HG03039 (cell line): Measurements from ENCODE around the gene HMCN1.
"Not testable (repeated sequence)": the region's sequence is repeated elsewhere in the genome, so short reads cannot be mapped to it uniquely, and the experiment has no call there.

Source experiments
- ATAC-seq: cut with Tn5 transposase; IDR thresholded peaks from one replicate; pipeline ENCODE4 v1.9.1; 2021; ENCODE audit warnings: mild to moderate bottlenecking, moderate library complexity; ENCODE audit not compliant: unreplicated experiment

Gene HMCN1

DNA sequence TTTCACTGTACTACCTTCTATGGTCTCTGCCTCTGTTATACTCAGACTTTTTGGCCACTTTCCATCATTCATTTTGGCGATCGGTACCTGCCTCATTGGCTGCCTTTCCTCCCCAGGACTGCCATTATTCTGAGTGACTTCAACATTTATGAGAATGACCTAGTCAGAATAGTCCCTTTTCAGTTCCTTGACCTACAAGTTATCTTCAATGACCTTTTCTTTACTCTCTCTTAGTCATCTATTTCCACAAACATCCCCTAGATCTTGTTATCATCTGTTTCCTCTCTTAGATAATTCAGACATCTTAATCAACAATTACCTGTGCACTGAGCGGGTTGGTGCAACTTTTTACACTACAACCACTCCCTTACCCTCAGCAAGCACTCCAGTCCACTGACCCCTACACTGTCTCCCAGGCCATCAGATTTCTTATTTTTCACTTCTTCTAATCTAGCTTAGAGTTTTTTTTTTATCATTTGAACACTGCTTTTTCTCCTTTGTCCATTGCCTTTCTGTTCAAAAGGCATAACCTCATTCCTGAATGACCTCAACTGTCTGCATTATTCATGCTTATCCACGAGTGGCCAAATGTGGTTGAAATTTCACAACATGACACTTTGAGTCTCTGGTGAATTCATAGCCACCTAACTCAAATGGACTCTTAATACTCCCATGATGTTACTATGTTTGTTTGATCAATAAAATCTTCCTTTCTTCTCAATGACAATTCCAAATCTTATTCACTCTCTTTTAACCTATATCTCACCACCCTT, 112.7 kb downstream of the HMCN1 start:
- ATAC-seq: no peak

DNA sequence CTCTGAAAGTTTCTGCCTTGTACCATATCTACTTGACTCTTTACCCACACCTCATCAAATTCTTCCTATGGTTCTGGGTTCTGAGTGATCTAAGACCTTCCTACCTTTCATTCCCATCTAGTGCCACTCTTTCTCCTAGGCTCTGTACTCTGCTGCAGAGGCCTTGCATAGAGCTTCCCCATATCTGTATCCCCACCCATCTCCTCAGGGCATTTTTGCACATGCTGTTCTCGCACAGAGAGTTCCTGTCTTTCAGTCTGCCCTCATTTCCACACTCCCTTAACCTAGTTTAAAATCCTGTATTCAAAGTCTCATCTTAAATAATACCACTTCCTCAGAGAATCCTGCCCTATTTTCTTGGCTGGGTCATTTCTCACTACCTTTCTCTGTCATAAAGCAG, 114.8 kb downstream of the HMCN1 start:
- no peak for ATAC-seq

DNA sequence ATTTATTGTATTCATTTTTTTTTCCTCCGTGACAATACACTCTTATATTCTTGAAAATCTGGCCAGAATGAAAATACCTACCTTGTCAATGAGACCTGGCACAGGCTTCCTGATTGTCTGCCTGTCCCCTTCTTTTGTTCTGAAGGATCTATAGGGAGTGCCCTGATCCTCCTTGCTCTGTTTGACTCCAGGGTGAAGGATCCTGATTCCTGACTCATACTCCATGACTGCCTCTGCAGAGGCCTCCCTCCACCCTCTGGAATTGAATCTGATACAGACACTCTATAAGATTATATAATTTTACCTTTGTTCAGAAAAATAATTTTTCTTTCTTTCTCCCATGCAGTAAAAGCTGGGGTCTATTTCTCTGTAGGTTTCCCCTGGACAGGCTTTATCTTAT, 116.2 kb downstream of the HMCN1 start:
- ATAC-seq: no peak

DNA sequence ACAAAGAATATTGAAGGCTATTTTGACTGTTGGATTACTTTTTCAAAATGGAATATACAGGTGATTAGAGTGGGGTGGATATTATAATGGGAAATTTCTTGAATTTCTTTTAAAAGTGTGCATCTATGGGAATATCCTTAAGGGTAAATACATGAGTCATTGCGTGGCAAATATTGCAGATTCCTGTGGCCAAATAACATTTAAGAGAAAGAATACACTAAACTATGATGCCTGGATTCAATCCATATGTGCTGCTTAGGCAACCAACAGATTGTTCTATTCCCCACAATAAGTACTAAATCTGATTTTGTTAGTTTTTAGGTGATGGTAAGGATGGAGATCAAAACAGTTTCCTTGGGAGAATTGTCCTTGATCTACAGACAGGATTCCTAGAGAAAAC, 119.5 kb downstream of the HMCN1 start:
- no peak for ATAC-seq

DNA sequence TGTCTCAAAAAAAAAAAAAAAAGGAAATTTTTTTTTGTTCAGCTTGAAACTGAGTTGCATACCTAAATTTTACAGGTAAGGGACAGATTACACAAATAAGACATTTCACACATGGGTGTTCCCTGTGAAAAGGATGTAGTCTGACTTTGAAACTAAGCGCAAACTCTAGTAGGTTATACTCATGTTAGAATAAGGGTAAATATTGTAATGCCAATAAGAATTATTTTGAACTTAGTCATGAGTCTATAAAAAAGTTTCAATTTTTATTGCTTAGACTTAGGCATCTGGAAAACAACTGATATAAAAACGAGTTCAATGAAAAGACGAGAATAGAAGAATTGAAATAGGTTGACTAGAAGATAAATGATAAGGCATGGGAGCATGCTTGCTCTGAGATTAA, 122.3 kb downstream of the HMCN1 start:
- no peak for ATAC-seq

DNA sequence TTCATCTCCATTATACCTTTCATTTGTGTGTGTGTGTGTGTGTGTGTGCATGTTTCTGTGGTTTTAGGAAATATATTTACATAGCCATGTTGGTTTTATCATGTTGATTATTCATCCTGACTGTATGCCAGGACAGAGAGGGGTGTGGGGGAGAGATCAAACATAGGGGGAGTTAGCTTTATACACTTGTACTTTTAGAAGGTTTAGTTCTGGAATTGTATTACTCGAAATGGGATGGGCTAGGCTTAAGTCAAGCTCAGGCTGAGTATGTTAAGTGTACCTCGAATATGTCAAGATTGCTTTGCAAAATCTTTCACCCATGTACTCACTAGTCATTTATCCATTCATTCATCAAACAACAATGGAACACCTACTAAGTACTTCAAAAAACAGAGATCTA, 123.3 kb downstream of the HMCN1 start:
- no peak for ATAC-seq

DNA sequence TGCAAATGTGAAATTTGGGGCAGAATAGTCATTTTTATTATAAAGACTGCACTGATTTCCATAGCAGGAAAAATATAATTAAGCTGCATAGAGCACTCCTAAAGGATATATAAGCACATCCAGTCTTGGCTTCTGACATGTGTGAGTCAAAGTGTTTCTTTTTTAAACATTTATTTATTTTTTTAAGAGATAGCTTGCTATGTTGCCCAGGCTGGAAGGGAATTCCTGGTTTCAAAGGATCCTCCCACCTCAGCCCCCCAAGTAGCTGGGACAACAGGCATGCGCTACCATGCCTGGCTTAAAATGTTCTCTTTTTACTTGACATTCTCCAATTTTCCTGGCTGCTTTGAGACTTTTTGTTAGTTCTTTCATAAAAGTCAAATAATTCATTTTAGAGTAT, 126.1 kb downstream of the HMCN1 start:
- ATAC-seq: no peak

DNA sequence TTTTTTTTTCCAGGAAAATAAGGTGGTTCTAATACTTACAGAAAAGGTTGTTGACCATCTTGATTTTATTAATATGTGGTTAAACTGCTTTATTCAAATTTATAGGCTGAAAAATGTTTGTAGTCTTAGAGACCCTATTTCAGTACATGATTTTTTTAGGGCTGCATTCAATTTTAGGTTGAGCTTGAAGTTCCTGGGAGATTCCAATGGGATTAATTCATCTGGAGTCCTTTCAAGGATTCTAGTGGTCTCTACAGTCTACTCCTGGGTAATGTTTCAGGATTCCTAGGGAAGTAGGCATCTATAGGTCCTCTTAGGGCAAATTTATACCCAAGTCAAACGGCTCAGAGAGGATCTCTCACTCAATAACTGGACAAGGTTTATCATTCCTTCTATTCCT, 126.7 kb downstream of the HMCN1 start:
- no peak for ATAC-seq

DNA sequence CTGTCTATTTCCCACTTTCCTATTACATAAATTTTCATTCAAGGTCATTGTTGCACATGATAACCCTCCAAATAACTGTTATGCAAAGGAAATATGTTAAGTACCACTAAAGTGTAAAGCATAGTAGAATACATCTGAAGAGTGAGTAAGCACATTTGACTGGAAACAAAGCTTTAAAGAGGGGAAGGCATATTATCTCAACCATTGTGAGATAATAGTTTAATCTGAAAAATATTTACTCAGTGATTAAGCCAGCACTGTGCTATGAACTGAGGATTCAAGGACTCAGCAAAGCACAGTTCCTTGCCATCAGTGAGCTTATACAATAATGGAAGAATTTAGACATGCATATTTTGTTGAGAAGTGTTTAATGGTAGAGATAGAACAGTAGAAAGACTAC, 127.4 kb downstream of the HMCN1 start:
- ATAC-seq: no peak

DNA sequence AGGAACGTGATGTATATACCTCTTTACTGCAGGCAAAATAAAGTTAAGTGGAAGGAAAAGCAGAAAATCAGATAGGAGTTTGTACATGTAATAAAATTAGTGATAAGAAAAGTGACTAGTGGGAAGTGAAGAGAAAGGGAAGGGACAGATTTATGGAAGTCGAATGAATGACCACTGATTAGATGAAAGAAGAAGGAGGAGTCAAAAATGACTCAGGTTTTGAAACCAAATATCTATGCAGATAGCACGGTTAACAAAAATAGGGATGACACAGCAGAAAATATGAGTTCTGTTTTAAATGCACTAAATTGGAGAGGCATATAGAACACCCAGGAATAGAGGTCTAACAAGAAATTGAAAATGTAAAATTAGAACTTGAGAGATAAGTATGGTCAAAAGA, 128.0 kb downstream of the HMCN1 start:
- no peak for ATAC-seq

DNA sequence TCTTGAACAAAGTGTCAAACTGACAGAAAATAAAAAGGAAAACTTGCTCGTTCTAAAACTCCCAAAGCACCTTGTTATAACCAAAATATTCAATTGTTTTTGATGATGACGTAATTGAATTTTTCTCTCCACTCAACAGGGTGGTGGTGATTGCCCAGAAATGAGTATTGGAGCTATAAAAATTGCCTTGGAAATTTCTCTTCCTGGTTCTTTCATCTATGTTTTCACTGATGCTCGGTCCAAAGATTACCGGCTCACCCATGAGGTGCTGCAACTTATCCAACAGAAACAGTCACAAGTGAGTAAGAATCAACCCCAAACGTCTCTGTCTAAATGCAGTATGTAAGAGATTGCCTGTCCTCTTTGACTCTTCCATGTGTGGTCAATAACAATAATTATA, 130.1 kb downstream of the HMCN1 start:
- no peak for ATAC-seq

DNA sequence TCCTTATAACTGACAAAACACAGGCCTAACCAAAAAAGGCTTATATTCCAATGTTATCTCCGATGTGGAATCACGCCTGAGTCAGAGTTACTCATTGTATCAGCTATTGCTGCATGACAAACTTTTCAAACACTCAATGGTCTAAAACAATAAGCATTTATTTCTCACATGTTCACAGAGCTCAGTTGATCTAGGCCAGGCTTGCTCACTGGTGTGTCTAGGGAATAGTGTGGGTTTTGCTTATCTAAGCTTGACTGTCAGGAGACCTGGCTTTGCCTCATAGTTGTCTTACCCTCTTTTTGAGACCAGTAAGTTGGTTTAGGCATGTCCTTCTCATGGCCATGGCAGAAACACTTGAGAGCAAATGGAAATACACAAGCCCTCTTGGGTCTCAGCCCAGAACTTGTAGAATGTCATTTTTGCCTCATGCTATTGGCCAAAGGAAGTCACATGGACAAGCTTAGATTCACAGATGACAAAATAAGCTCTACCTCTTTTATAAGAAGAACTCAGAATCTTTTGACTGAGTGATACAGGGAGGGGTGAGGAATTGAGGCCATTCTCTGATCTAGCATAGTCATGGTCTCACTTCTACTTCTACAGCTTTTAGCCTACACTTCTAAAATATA, 130.8 kb downstream of the HMCN1 start:
- no peak for ATAC-seq

DNA sequence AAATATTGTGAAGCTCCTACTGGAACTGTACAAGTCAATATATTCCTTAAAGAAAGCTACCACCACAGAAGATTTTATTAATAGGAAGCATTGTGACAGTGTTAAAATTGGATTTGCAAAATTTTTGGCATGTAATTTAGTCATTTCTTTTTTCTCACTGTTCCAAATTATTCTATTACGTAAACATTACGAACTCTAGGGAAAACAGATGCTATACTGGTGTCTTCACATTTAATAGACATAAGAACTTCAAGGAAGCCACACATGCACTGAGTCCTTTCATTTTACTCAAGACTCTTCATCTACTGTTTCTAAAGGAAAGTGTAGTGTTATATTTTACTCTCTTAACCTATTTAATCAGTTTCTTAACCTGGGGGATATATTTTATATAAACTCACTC, 135.4 kb downstream of the HMCN1 start:
- no peak for ATAC-seq

DNA sequence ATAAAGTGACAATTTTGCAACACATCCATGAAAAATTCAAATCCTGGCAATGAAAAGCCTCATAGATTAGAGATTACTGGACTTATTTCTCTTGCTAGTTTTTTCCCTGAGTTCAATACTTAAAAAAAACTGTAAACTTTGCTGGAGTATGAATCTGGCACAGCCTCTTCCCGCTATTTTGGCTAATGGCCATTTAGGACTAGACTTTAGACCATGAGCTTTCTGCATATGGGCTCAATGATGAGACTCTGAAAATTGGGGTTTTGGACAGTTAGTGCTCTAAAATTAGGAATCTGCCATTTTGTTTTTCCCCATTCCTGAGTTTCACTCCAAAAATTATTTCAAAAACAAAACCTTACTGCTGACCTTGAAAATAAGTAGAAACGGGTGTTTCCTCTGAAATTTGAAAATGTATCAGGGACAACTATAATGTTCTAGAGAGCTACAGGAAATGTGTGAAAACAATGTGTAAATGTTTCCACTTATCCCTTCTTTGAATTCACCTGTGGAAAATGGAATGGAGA, 137.5 kb downstream of the HMCN1 start:
- no peak for ATAC-seq

DNA sequence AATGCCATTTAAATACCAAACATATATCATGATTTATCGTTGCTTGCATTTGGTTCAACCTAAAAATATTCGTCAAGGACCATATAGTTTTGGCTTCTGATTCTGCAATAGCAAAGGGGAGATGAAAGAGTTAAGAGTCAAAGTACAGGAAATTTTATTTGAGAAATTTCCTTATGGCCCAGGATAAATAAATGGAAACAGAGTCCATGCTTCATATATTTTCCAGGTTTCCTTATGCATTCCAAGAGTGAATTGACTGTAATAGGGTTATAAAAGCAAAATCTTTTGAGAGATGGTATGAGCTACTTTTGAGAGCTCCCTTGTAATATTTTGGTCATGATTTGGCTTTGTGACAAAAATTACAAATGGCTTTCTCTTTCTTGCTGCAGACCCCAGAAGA, 140.1 kb downstream of the HMCN1 start:
- ATAC-seq: no peak

DNA sequence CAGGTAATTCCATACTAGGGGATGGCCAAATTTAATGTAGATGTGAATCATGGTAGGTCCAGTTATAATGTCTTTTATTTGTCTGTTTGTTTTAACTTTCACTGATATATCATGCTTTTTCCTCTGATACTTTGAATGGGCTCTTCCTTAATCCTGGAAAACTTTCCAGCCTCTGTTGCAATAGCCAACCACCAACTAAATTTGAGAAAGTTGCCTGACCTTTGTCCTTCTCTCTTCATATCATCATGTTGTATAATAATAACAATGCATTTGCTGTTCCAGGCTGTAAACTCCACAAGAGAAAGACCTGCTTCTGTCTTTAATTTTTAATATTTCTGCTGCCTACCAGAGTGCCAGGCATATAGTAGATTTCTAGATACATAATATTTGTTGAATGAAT, 146.1 kb downstream of the HMCN1 start:
- ATAC-seq: no peak

DNA sequence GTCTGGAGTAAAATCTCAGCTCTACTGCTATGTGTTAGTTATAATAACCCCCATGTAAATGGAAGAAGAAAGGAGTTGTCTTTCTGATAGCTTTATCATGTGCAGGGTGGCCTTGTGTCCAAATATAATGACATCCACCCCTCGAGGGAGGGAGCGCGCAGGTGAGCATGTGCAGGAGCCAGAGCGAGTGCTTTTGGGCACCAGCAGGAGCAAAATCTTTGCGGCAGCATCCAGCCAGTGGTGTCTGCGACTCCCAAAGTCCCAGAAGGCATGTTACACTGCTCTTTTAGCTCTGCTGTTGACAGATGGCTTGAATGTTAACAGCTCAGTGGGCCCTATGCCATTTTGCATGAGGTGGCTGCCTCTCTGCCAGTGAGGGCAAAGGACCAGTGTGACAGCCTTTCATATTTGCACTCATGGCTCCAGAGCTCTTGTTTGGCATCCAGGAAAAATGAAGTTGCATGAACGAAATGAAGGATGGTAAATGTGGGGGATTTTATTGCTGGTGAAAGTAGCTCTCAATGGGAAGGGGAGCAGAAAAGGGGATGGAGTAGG, 146.7 kb downstream of the HMCN1 start:
- no peak for ATAC-seq

DNA sequence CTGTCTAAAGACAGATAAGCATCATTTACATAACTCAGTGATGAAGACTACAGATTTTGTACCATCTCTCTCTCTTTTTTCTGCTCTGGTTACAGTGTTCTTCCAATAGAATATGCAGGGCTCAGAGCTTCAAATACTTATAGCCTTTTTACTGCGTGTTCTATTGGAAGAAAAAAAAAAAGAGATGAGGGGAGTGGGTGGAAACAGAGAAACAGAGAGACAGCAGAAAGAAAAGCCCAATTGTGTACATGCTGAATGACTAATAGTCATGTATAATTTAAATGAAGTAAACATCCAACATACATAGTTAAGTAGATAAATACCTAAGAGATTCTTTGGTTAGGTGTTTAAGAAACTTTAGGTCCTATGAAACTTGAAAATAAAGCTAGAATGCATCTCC, 151.9 kb downstream of the HMCN1 start:
- ATAC-seq: no peak

DNA sequence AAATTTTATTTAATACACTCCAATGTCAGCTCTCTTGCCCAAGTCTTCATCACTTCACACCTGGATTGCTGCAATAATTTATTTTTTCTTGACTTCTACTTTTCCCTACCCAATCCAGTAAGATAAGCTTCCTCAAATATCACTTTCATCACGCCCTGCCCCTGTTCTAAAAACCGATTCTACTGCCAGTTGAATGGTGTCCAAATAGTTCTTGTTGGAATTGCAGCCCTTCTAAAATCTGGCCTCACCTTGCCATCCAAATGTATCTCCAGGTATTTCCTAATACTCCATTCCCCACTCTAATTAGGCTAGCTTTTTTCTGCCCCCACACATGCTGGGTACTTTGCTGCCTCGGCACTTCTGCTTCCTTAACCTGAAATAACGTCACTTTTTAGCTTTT, 152.5 kb downstream of the HMCN1 start:
- ATAC-seq: no peak

DNA sequence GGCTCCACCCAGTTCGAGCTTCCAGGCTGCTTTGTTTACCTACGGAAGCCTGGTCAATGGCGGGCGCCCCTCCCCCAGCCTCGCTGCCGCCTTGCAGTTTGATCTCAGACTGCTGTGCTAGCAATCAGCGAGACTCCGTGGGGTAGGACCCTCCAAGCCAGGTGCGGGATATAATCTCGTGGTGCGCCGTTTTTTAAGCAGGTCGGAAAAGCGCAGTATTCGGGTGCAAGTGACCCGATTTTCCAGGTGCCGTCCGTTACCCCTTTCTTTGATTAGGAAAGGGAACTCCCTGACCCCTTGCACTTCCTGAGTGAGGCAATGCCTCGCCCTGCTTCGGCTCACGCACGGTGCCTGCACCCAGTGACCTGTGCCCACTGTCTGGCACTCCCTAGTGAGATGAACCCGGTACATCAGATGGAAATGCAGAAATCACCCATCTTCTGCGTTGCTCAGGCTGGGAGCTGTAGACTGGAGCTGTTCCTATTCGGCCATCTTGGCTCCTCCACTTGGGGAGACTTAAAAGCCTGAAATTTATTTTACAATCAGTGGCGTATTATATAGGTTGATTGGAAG, 158.7 kb downstream of the HMCN1 start:
- not testable (repeated sequence) for ATAC-seq

DNA sequence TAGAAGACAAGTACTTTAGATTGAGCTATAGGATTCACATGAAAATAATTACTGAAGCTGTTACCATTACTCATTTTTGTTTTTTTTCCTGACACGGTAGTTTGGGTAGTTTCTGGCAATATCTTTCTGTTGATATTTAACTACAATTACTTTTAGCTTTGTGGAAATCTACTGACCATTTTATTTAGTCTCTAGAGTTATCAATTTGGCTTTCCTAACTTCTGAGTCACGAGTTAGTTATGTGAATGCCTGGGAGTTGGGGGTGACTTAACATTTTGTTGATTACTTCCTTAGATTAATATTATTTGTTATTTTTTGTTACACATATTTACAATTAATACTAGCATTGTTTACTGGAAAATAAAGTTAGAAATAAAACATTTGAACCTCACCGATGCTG, 160.6 kb downstream of the HMCN1 start:
- ATAC-seq: no peak
